Hematopoietic multipotent progenitor cell treated with erythropoietin and hydrocortisone succinate and interleukin-3 and kit ligand, for 8 days (in vitro differentiated cells): ENCODE measurements around the gene CLASP1.
"Not testable (repeated sequence)": the region's sequence is repeated elsewhere in the genome, so short reads cannot be mapped to it uniquely, and the experiment has no call there.

Experiments used
- DNase-seq: peaks from one replicate; pipeline ENCODE4 v3.0.0-alpha.2; 2015

CLASP1 gene

GRCh38 chr2:121408641-121409040 is 240.6 kb downstream of the CLASP1 start:
- DNase-seq = no peak

GRCh38 chr2:121405233-121405632 is 244.0 kb downstream of the CLASP1 start:
- no peak for DNase-seq

- DNase-seq = no peak
These were observed 249.1 kb downstream of the CLASP1 start for GRCh38 chr2:121400201-121400600.

GRCh38 chr2:121398853-121399252 is 250.4 kb downstream of the CLASP1 start:
- DNase-seq = no peak

- no peak for DNase-seq
These were observed 259.1 kb downstream of the CLASP1 start for GRCh38 chr2:121390082-121390692.

GRCh38 chr2:121388371-121388770 is 260.9 kb downstream of the CLASP1 start:
- DNase-seq = no peak

DNA sequence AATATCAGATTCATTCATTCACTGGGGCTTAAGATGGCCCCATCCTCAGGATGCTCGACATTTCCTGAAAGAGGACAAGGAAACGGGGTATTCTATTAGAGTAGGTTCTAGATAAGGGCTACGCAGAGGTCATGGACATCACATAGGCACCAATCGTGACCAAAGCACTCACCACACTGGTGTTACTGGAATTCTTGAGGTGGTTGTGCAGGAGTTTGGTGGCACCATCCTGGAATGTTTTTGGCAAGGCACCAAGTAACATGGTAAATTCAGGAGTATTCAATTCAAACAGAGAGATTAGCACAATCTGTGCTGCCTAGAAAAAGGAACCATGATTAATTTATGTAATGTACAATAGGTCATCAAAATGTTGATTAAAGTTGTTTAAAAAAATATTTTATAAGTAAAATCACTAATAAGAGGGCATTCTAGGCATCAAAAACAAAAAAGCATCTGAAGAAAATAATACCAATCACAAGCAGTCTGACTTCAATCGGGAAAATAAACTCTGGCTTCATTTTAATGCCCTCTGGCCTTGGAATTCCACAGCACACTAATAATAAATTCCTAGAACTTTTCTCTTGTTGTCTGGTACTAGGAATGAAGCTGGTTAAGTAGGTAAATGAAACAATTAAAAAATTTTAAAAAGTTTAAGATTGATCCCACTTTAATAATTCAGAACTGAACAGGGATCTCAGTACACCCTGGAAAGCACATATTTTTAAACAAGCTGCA is 261.5 kb downstream of the CLASP1 start:
- no peak for DNase-seq

GRCh38 chr2:121386707-121387106 is 262.6 kb downstream of the CLASP1 start:
- no peak for DNase-seq

DNA sequence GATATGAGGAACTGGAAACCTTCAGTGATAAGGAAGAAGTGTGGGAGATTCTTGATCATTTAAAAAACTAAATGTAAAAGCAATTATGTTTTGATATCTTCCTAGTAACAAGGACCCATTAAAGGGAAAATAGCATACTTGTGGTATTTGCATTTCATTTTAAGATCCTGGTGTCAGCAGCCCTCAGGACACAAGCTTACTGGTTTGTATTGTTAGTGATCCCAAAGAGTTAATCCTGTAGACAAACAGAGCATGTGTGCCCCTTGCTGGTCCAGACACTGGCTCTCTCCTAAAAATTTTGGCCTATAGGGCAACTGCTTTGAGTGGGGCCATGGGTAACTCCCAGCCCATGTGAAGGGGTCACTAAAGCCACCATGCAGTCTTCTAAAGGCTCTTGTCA is 263.2 kb downstream of the CLASP1 start:
- no peak for DNase-seq

DNA sequence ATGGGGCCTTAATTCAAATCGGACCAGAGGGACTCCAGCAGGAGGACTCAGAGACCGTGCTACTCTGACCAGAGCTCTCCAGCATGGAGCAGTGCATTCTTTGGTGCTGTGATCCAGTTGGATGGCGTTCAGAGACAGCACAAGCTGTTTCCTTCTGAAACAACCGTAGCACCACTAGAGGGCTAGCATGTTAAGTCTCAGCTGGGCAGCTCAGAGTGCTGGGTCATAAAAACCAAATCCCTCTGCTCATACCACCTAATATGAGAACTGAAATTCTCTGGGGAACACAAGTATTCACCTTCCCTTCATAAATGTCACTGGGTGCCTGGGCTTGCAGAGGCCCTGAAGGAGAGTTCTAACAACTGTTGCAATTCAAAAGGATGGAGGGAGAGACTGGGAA is 266.5 kb downstream of the CLASP1 start:
- DNase-seq = no peak

DNA sequence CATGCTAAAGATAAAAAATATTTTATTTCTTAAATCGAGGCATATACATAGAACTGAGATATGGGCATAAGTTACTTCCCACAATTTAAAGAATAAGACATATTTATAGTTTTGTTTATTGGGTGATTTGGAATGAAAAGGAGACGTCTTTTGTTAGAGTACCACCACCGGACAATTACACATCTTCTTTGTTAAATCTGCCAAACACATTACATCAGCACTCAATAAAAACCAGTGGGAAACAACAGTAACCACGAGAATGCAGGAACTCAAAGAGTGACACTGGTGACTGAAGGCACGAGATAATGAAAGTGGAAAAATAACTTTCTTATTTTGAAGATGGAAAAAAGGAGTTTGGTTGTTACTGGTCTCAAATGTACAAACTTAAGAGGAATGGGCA is 271.6 kb downstream of the CLASP1 start:
- no peak for DNase-seq

DNA sequence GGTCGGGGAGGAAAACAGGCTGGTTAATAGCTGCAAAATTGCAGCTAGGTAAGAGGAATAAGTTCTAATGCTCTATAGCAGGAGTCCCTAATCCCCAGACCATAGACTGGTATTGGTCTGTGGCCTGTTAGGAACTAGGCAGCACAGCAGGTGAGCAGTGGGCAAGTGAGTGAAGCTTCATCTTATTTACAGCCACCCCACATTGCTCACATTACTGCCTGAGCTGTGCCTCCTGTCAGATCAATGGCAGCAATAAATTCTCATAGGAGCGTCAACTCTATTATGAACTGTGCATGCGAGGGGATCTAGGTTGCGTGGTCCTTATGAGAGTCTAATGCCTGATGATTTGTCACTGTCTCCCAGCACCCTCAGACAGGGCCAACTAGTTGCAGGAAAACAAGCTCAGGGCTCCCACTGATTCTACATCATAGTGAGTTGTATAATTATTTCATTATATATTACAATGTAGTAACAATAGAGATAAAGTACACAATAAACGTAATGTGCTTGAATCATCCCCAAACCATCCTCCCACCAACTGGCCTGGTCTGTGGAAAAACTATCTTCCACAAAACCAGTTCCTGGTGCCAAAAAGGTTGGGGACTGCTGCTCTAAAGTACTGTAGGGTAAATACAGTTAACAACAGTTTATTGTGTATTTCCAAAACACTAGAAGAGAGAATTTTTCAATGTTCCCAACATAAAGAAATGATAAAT is 272.6 kb downstream of the CLASP1 start:
- DNase-seq = no peak

DNA sequence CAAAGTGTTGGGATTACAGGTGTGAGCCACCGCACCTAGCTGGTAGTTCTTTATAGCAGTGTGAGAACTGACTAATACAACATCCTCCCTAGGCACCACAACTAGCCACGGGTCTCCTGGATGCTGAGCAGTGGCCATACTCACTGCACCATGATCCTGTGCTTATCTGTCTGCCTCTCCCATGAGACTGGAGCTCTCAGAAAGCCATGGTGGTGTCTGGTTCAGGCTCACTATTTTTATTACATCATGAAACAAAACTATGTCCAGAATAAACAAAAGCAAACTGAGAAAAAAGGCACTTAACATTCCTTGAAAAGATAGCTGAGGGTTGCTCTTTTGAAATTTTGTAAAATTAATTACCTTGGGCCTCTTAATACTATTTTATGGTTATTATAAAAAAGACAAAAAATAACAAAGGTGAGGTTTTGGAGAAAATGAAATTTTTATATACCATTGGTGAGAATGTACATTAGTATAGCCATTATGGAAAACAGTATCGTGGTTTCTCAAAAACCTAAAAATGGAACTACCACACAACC is 273.6 kb downstream of the CLASP1 start:
- no peak for DNase-seq

- DNase-seq = not testable (repeated sequence)
These were observed 274.7 kb downstream of the CLASP1 start for GRCh38 chr2:121374412-121375075.

GRCh38 chr2:121372721-121373353 is 276.4 kb downstream of the CLASP1 start:
- no peak for DNase-seq

GRCh38 chr2:121372082-121372481 is 277.2 kb downstream of the CLASP1 start:
- peak; percentile 16 for DNase-seq

DNA sequence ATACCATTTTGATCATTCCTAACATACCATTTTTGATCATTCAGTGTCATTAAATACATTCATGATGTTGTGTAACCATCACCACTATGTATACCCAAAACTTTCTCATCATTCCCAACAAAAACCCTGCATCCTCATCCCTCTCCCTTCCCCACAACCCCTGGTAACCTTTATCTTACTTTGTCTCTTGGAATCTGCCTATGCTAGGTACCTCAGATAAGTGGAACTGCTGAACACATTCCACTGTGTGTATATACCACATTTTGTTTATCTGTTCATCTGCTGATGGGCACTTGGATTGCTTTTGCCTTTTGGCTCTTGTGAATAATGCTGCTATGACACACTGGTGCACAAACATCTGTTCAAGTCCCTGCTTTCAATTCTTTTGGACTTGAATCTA is 280.4 kb downstream of the CLASP1 start:
- no peak for DNase-seq

DNA sequence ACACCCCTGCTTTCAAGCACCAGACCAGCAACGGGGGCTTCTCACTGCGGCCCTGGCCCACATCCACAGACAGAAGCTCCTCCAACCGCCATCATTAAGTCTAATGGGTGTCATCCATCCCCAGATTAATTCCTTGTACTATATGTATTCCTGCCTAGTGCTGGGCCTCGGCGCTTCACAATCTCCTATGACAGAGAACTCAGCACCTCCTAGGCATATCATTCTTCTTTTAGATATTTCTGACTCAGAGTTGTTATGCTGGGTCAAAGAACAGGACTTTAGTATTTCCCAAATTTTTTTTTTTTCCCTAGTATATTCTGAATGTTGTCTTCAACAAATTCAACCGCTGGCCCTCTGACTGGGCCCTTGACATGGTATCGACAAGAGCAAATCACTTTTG is 281.1 kb downstream of the CLASP1 start:
- no peak for DNase-seq

- DNase-seq = no peak
These were observed 281.9 kb downstream of the CLASP1 start for GRCh38 chr2:121367246-121367900.

DNA sequence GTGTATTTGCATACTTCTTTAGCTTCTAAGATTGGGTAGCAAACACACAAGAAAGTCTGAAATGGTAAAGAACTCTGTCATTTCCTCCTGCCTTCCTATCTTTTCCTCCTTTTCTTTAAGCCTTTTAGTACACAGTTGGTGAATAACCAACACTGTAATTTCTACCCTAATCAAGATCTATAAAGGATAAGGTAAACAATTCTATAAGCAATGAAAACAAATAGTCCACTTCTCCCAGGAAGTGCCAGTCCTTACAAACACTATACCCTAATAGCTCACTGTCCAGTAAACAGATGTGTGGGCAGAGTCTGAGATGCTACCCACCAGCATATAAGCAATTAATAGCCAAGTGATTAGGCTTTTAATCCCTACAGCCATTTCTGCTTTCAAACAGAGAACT is 283.2 kb downstream of the CLASP1 start:
- DNase-seq = no peak

- no peak for DNase-seq
These were observed 284.2 kb downstream of the CLASP1 start for GRCh38 chr2:121365061-121365460.
